RWPE2 (cell line): ENCODE measurements around the gene CAPN2.

ENCODE experiments used
- ATAC-seq: fragments of 200-7000 bp; cut with Tn5 transposase; 3 replicates; pipeline ENCODE4 v1.9.1; 2021; ENCODE audit warnings: low read depth
- DNase-seq: peaks from one replicate; pipeline ENCODE4 v3.0.0-alpha.2; 2020; ENCODE audit warnings: low spot score
- H3K27ac ChIP-seq: fragments of 450-650 bp; 2 replicates; pipeline ENCODE4 v1.5.1; 2017; ENCODE audit warnings: mild to moderate bottlenecking; ENCODE audit not compliant: poor library complexity, severe bottlenecking
- H3K27me3 ChIP-seq: fragments of 250-450 bp; sonication (Bioruptor Pico); 2 replicates; pipeline ENCODE4 v1.5.1; 2021; ENCODE audit warnings: mild to moderate bottlenecking, moderate library complexity; ENCODE audit not compliant: insufficient read depth, poor library complexity, severe bottlenecking
- H3K36me3 ChIP-seq: fragments of 250-450 bp; sonication (Bioruptor Pico); 2 replicates; pipeline ENCODE4 v1.5.1; 2020; ENCODE audit warnings: low read depth, mild to moderate bottlenecking, moderate library complexity
- H3K4me1 ChIP-seq: fragments of 250-450 bp; sonication (Bioruptor Pico); 2 replicates; pipeline ENCODE4 v1.5.1; 2021; ENCODE audit warnings: mild to moderate bottlenecking, moderate library complexity; ENCODE audit not compliant: insufficient read depth, poor library complexity, severe bottlenecking
- H3K4me3 ChIP-seq: fragments of 250-450 bp; sonication (Bioruptor Pico); 2 replicates; pipeline ENCODE4 v1.5.1; 2021; ENCODE audit warnings: mild to moderate bottlenecking, moderate library complexity; ENCODE audit not compliant: severe bottlenecking
- H3K9me3 ChIP-seq: fragments of 250-450 bp; sonication (Bioruptor Pico); 2 replicates; pipeline ENCODE4 v1.5.1; 2021; ENCODE audit warnings: mild to moderate bottlenecking, moderate library complexity; ENCODE audit not compliant: severe bottlenecking
- CTCF ChIP-seq: fragments of 450-650 bp; IDR thresholded peaks from one replicate; pipeline ENCODE4 v1.5.1; 2017; ENCODE audit warnings: mild to moderate bottlenecking, moderate library complexity; ENCODE audit not compliant: poor library complexity, severe bottlenecking

CAPN2 gene

DNA sequence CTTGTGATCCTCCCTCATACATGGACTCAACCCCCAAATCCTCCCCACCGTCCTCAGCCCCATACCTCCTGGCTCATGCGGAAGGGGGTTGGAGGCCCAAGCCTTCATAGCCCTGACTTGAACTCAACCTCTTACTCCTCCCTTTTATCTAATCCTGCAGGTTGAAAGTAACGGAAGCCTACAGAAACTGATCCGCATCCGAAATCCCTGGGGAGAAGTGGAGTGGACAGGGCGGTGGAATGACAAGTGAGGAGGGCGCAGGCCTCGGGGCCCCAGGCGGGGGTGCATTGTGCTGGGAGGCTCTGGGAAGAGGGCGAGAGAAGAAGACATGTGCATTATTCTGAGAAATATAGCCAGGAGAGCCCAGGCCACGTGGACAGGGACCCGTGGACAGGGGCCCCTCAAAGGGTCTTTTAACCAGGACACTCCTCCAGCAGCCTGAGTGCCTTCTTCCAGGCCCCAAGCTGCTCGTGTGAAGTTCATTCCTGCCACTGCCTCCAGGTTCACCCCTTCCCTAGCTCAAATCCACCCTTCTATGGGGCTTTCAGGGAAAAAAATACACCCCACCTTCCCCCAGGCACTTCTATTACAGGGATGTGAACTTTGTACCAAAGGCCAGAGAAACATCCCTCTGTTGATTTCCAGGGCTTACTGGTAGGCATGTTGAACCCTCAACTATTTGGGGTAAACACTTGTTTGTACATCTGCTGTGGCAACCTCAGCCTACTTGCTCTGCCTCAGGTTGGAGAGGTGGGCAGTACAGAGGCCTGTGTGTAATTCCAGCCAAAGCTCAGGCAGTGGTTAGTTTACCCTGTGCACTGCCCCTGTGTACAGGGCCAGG, 38.6 kb downstream of the CAPN2 start:
- no peak for TF ChIP-seq CTCF
- Histone ChIP-seq H3K27ac (no peak overlapping the region), H3K4me3 (no peak overlapping the region), H3K4me1 (no peaks in the 10 kb centered on the region), H3K27me3 (no peaks in the 10 kb centered on the region), H3K36me3 (peaks cover 87% of the 10 kb centered on the region), H3K9me3 (no peaks in the 10 kb centered on the region)
- ATAC-seq: no peak
- DNase-seq: no peak

DNA sequence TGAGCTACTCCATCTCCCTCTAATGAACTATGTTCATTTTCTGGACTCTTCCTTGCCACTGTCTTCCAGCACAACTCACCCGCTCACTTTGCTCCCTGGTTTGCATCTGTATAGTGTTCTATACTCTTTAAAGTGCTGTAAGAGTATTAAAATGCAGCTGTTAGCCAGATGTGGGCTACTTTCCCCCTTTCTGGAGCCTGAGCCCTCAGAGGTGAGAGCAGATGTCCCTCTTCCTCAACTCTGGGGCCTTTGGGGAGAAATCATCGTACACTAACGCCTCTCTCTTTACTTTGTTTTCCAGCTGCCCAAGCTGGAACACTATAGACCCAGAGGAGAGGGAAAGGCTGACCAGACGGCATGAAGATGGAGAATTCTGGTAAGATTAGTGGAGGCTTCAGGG, 39.4 kb downstream of the CAPN2 start:
- no peaks in the 10 kb centered on the region for H3K9me3 ChIP-seq
- DNase-seq (no peak), ATAC-seq (no peak)
- TF ChIP-seq CTCF: no peak
- no peak overlapping the region for H3K4me3 ChIP-seq
- H3K4me1 ChIP-seq: no peaks in the 10 kb centered on the region
- H3K27ac ChIP-seq: no peak overlapping the region
- peaks cover 85% of the 10 kb centered on the region for H3K36me3 ChIP-seq
- no peaks in the 10 kb centered on the region for H3K27me3 ChIP-seq

- Histone ChIP-seq H3K27ac (no peak overlapping the region), H3K36me3 (peaks cover 81% of the 10 kb centered on the region), H3K4me1 (no peaks in the 10 kb centered on the region), H3K9me3 (no peaks in the 10 kb centered on the region), H3K27me3 (no peaks in the 10 kb centered on the region), H3K4me3 (no peak overlapping the region)
- ATAC-seq (no peak), DNase-seq (no peak)
- TF ChIP-seq CTCF: no peak
These were observed 40.6 kb downstream of the CAPN2 start for GRCh38 chr1:223752721-223753515.

DNA sequence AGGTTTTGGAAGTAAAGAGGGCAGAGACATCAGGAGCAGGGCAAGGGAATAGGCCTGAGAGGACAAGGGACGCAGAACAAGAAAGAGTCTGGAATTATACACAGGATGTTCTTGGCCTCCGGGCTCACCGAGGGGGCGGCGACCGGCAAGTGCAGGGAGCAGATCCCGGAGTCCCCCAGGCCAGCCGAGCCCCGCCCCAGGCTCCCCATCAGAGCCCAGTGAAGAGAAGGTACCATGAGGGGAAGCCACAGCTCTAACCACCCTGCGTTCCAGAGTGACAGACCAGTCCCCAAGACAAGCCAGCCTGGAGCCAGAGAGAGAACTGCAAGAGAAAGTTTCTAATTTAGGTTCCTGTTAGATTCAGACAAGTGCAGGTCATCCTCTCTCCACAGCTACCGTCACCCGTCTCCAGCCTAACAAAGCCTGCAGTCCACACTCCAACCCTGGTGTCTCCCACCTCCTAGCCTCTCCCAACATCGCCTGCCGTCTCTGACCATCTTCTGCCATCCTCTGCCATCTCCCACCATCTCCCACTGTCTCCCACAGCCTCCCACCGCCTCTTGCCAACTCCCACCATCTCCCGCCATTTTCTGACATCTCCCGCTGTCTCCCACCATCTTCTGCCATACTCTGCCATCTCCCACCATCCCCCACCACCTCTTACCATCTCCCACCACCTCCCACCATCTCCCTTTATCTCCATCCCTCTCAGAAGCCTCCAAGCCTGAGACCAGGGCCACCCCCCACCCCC, 42.5 kb downstream of the CAPN2 start:
- ATAC-seq (no peak), DNase-seq (no peak)
- H3K4me1 ChIP-seq: no peaks in the 10 kb centered on the region
- H3K9me3 ChIP-seq: no peaks in the 10 kb centered on the region
- H3K27ac ChIP-seq: no peak overlapping the region
- no peaks in the 10 kb centered on the region for H3K27me3 ChIP-seq
- no peak overlapping the region for H3K4me3 ChIP-seq
- H3K36me3 ChIP-seq: peaks cover 75% of the 10 kb centered on the region
- TF ChIP-seq CTCF: no peak
